ENCODE results near the gene TTC21B.

The TTC21B gene

GRCh38 chr2:165959371-165959770 is 5.8 kb upstream of the TTC21B start:
- H3K4me3 ChIP-seq, result no peak overlapping the region
- H3K4me2 ChIP-seq, result no peak overlapping the region
- no peak overlapping the region for H3K9ac ChIP-seq
- TF ChIP-seq Cebpa-rat (IDR thresholded peaks at IDR 0.05), result no peak
- H4K20me1 ChIP-seq, result no peaks in the 10 kb centered on the region
- H3K4me1 ChIP-seq, result peaks cover 7% of the 10 kb centered on the region
- no peaks in the 10 kb centered on the region for H3K27me3 ChIP-seq
- H3K9me3 ChIP-seq, result peaks cover 12% of the 10 kb centered on the region
- H3K27ac ChIP-seq, result no peak overlapping the region
- no peaks in the 10 kb centered on the region for H3K36me3 ChIP-seq

- Histone ChIP-seq H4K20me1 (no peaks in the 10 kb centered on the region), H3K36me3 (no peaks in the 10 kb centered on the region), H3K27ac (no peak overlapping the region), H3K4me2 (no peak overlapping the region), H3K4me1 (peaks cover 8% of the 10 kb centered on the region), H3K9ac (no peak overlapping the region), H3K9me3 (peaks cover 12% of the 10 kb centered on the region), H3K27me3 (no peaks in the 10 kb centered on the region), H3K4me3 (no peak overlapping the region)
- TF ChIP-seq Cebpa-rat (IDR thresholded peaks at IDR 0.05), result no peak
These were observed 4.9 kb upstream of the TTC21B start for GRCh38 chr2:165958313-165958960.

DNA sequence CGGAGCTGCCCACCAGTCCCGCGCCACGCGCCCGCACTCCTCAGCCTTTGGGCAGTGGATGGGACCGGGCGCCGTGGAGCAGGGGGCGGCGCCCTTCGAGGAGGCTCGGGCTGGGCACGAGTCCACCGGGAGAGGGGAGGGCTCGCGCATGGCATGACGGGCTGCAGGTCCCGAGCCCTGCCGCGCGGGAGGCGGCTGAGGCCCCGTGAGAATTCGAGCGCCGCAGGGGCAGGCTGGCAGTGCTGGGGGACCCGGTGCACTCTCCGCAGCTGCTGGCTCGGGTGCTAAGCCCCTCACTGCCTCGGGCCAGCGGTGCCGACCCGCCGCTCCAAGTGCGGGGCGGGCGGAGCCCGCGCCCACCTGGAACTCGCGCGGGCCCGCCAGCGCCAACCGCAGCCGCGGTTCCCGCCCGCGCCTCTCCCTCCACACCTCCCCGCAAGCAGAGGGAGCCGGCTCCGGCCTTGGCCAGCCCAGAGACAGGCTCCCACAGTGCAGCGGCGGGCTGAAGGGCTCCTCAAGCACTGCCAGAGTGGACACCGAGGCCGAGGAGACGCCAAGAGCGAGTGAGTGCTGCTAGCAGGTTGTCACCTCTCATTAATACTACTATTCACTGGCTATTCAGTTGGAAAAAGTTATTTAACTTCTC is 3.6 kb upstream of the TTC21B start:
- no peak overlapping the region for H3K4me2 ChIP-seq
- H3K27me3 ChIP-seq, result no peaks in the 10 kb centered on the region
- H3K27ac ChIP-seq, result no peak overlapping the region
- H3K4me3 ChIP-seq, result no peak overlapping the region
- TF ChIP-seq Cebpa-rat (IDR thresholded peaks at IDR 0.05), result no peak
- H3K9ac ChIP-seq, result no peak overlapping the region
- H3K4me1 ChIP-seq, result peaks cover 17% of the 10 kb centered on the region
- H4K20me1 ChIP-seq, result no peaks in the 10 kb centered on the region
- no peaks in the 10 kb centered on the region for H3K36me3 ChIP-seq
- H3K9me3 ChIP-seq, result peaks cover 12% of the 10 kb centered on the region

DNA sequence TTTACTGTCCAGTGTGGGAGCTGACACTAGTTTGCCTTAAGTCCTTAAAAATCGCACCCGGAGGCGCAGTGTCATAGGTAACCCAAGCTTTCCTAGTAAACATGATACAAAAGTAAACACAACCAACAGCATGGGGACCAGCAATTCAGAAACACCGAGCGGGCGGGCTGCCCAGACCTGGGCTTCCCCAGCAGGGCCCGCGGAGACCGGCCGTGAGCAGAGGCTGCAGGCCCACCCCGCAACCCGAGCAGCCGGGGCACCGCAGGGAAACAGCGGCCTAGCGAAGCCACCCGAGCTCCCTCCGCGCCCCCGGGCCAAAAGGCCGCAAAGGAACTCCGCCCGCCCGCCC is 296 bp downstream of the TTC21B start:
- H3K4me2 ChIP-seq, result peak overlapping the region; percentile 80
- H3K4me3 ChIP-seq, result peak overlapping the region; percentile 77
- H3K9ac ChIP-seq, result peak overlapping the region; percentile 86
- H3K27me3 ChIP-seq, result no peaks in the 10 kb centered on the region
- peaks cover 20% of the 10 kb centered on the region for H3K36me3 ChIP-seq
- TF ChIP-seq Cebpa-rat (IDR thresholded peaks at IDR 0.05), result no peak
- peaks cover 21% of the 10 kb centered on the region; the same call in 1 of the 2 replicates for H4K20me1 ChIP-seq
- H3K4me1 ChIP-seq, result peaks cover 26% of the 10 kb centered on the region
- peak overlapping the region; percentile 81 for H3K27ac ChIP-seq
- H3K9me3 ChIP-seq, result peaks cover 12% of the 10 kb centered on the region

DNA sequence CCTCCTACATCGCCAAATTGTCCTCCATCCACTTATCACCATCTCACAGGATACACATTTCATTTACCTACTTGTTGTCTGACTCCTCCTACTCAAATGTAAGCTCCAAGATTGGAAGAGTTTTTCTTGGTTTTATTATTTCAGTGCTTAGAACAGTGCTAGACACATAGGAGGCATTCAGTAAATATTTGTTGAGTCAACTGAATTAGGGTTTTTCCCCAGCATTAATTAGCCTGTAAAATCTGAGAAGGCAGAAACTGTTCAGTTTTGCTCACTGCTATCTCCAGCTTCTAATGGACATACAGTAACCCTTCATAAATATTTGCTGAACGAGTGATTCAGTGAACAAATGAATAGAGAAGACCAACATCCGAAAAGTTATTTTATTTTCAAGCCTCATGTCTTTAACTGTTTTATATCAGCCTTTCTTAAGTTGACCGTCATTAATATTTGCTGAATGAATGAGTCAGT is 800 bp downstream of the TTC21B start:
- peak overlapping the region; percentile 77 for H3K4me3 ChIP-seq
- no peak for TF ChIP-seq Cebpa-rat (IDR thresholded peaks at IDR 0.05)
- peaks cover 12% of the 10 kb centered on the region for H3K9me3 ChIP-seq
- H4K20me1 ChIP-seq, result peaks cover 21% of the 10 kb centered on the region; the same call in 1 of the 2 replicates
- peaks cover 26% of the 10 kb centered on the region for H3K4me1 ChIP-seq
- peak overlapping the region; percentile 80 for H3K4me2 ChIP-seq
- H3K9ac ChIP-seq, result peak overlapping the region; percentile 86
- H3K27me3 ChIP-seq, result no peaks in the 10 kb centered on the region
- H3K36me3 ChIP-seq, result peaks cover 25% of the 10 kb centered on the region
- H3K27ac ChIP-seq, result peak overlapping the region; percentile 81

GRCh38 chr2:165952085-165952484 is 1.5 kb downstream of the TTC21B start:
- TF ChIP-seq Cebpa-rat (IDR thresholded peaks at IDR 0.05), result no peak
- Histone ChIP-seq H3K27ac (no peak overlapping the region), H3K4me2 (peak overlapping the region; percentile 80)

DNA sequence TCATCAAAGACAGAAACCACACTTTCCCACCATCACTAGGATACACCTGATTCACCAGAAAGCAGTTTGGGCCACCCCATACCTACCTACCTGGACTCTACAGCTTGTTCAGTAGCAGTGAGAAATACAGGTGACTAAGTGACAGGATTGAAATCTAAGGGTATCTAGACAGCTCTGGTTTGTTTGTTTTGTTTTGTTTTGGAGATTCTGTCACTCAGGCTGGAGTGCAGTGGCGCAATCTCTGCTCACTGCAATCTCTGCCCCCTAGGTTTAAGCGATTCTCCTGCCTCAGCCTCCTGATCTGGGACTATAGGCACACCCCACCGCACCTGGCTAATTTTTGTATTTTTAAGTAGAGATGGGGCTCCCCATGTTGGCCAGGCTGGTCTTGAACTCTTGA is 3.1 kb downstream of the TTC21B start:
- H3K4me1 ChIP-seq, result peaks cover 26% of the 10 kb centered on the region
- H3K9ac ChIP-seq, result no peak overlapping the region
- no peak overlapping the region for H3K4me2 ChIP-seq
- H3K27ac ChIP-seq, result no peak overlapping the region
- H3K36me3 ChIP-seq, result peaks cover 40% of the 10 kb centered on the region
- H3K9me3 ChIP-seq, result no peaks in the 10 kb centered on the region
- H3K4me3 ChIP-seq, result no peak overlapping the region
- no peaks in the 10 kb centered on the region for H3K27me3 ChIP-seq
- TF ChIP-seq Cebpa-rat (IDR thresholded peaks at IDR 0.05), result no peak
- peaks cover 21% of the 10 kb centered on the region; the same call in 1 of the 2 replicates for H4K20me1 ChIP-seq

More at GRCh38 chr2:165952085-165952484, 1.5 kb downstream of the TTC21B start:
- Histone ChIP-seq H3K4me1 (peaks cover 26% of the 10 kb centered on the region), H3K9me3 (peaks cover 9% of the 10 kb centered on the region), H3K36me3 (peaks cover 31% of the 10 kb centered on the region), H4K20me1 (peaks cover 21% of the 10 kb centered on the region; the same call in 1 of the 2 replicates), H3K27me3 (no peaks in the 10 kb centered on the region), H3K4me3 (peak overlapping the region; percentile 77; the same call in 1 of the 2 replicates), H3K9ac (no peak overlapping the region)

GRCh38 chr2:165941827-165942226 is 11.7 kb downstream of the TTC21B start:
- Histone ChIP-seq H4K20me1 (no peaks in the 10 kb centered on the region), H3K9ac (no peak overlapping the region), H3K27me3 (no peaks in the 10 kb centered on the region), H3K27ac (no peak overlapping the region), H3K4me3 (no peak overlapping the region), H3K4me1 (no peaks in the 10 kb centered on the region), H3K36me3 (peaks cover 57% of the 10 kb centered on the region), H3K9me3 (no peaks in the 10 kb centered on the region), H3K4me2 (no peak overlapping the region)
- no peak for TF ChIP-seq Cebpa-rat (IDR thresholded peaks at IDR 0.05)

DNA sequence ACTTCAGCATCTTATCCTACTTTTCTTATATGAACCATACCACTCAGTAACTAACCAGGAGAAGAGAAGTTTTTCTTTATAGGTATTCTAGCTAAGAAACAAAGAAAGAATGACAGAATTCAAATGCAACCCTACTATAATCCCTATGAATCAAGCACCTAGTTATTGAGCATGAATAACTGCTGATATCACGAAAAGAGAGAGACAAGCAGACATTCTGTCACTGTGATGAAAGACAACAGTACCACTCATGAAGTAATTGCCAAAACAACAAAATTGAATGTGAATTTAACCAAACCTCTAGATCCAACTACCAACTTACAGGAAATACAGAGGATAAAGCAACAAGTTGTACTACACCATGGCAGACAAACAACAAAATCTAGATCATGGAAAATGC is 15.3 kb downstream of the TTC21B start:
- Histone ChIP-seq H3K9ac (no peak overlapping the region), H3K4me3 (no peak overlapping the region), H4K20me1 (no peaks in the 10 kb centered on the region), H3K36me3 (peaks cover 61% of the 10 kb centered on the region), H3K27me3 (no peaks in the 10 kb centered on the region), H3K9me3 (no peaks in the 10 kb centered on the region), H3K4me1 (no peaks in the 10 kb centered on the region), H3K4me2 (no peak overlapping the region), H3K27ac (no peak overlapping the region)
- no peak for TF ChIP-seq Cebpa-rat (IDR thresholded peaks at IDR 0.05)

- no peak for TF ChIP-seq Cebpa-rat (IDR thresholded peaks at IDR 0.05)
- Histone ChIP-seq H4K20me1 (no peaks in the 10 kb centered on the region), H3K4me3 (no peak overlapping the region), H3K4me1 (peaks cover 6% of the 10 kb centered on the region; the same call in 1 of the 2 replicates), H3K9me3 (no peaks in the 10 kb centered on the region), H3K4me2 (no peak overlapping the region), H3K9ac (no peak overlapping the region), H3K27me3 (no peaks in the 10 kb centered on the region), H3K36me3 (peaks cover 53% of the 10 kb centered on the region), H3K27ac (no peak overlapping the region)
These were observed 20.2 kb downstream of the TTC21B start for GRCh38 chr2:165933211-165933910.
